Gastroesophageal sphincter (tissue), 4 donors: ENCODE data around the gene PPP1R1A. TPM values are rescaled to one million over a fixed set of nuclear protein-coding genes. Genes with fewer than 3 reads are reported as not detected.

Experiments
- ATAC-seq: fragments of 150-250 bp; one replicate; pipeline ENCODE4 v1.9.1; 2016; ENCODE audit warnings: mild to moderate bottlenecking, moderate library complexity
- H3K27ac ChIP-seq, 4 donors: fragments of 200-600 bp; sonication (generic) in 3 of 4; 1 replicate in 3 of 4; 2 replicates in 1 of 4; pipeline ENCODE4 v1.5.1; 2016 to 2019
- H3K27me3 ChIP-seq: fragments of 200-600 bp; sonication (generic); one replicate; pipeline ENCODE4 v1.5.1; 2019
- H3K36me3 ChIP-seq, 2 donors: fragments of 200-600 bp; sonication (generic); one replicate each; pipeline ENCODE4 v1.5.1; 2019; ENCODE audit warnings: control low read depth in 1 of 2
- H3K4me1 ChIP-seq, 3 donors: fragments of 200-600 bp; sonication (generic); 1 replicate in 2 of 3; 2 replicates in 1 of 3; pipeline ENCODE4 v1.5.1; 2016 to 2019; ENCODE audit warnings: control low read depth in 2 of 3
- H3K4me3 ChIP-seq, 2 donors: fragments of 200-600 bp; sonication (generic); one replicate each; pipeline ENCODE4 v1.5.1; 2019; ENCODE audit warnings: mild to moderate bottlenecking in 1 of 2, moderate library complexity in 1 of 2
- H3K9me3 ChIP-seq, 3 donors: fragments of 200-600 bp; sonication (generic); one replicate each; pipeline ENCODE4 v1.5.1; 2017 to 2019; ENCODE audit warnings: control low read depth in 2 of 3
- EP300 ChIP-seq: sonication (generic); formaldehyde crosslinking; IDR thresholded peaks from one replicate; pipeline ENCODE4 v1.6.1; 2017; ENCODE audit warnings: antibody characterized with exemption, mild to moderate bottlenecking
- POLR2A ChIP-seq, 2 donors: fragments of 450-650 bp; IDR thresholded peaks; one replicate each; pipeline ENCODE4 v1.6.1; 2017; ENCODE audit warnings: antibody characterized with exemption in 2 of 2, mild to moderate bottlenecking in 2 of 2, moderate library complexity in 1 of 2
- POLR2AphosphoS5 ChIP-seq: sonication (generic); formaldehyde crosslinking; IDR thresholded peaks from one replicate; pipeline ENCODE4 v1.6.1; 2017; ENCODE audit warnings: antibody characterized with exemption
- WGBS, 2 donors: methylation state at CpG; one replicate each; pipeline ENCODE4 v1.1.5; 2018; ENCODE audit warnings: low coverage in 1 of 2; 5-methylcytosine and 5-hydroxymethylcytosine counted together
- total RNA-seq, 4 donors: library from RNA; depleted of rRNA; stranded (reverse); fragments of >200 nt; gene quantifications; one replicate each; pipeline ENCODE4 v1.1.0, GENCODE V29; 2016
- TF ChIP-seq, protein P1 (sequence below), 4 experiments: fragments of 200-600 bp in 2 of 4; fragments of 450-650 bp in 2 of 4; sonication (generic) in 1 of 4; IDR thresholded peaks; one replicate each; pipeline ENCODE4 v1.5.1; 2017 to 2019; ENCODE audit warnings: antibody characterized with exemption in 4 of 4, mild to moderate bottlenecking in 2 of 4, moderate library complexity in 2 of 4

PPP1R1A gene
- total RNA-seq, 4 donors from 2014 or later, result 2.5 to 27.9 (median 18.0) TPM

DNA sequence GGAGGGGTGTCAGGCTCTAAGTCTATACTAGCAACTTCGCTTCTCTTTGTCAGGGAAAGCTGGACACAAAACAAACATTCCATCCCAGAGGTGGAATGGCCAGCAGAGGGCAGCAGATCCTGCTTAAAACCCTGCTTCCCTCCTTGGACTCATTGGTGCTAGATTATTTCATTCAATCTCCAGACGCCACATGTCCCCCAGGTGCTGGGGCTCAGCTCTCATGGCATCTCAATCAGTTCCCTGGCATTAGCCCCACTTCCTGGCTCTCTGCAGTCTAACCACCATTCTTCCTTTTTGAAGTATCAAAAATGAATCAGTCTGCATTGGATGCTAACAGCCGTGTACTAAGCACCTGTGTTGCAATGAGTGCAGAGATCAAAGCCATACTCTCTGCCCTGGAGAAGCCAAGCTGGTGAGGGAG is 8.1 kb upstream of the PPP1R1A start:
- Histone ChIP-seq H3K27me3 (peaks cover 5% of the 10 kb centered on the region), H3K9me3 (no peaks in the 10 kb centered on the region), H3K4me3 (no peak overlapping the region), H3K4me1 (peaks cover 0 to under 1% (median 0%) of the 10 kb centered on the region in 3 donors), H3K27ac (no peak overlapping the region), H3K36me3 (no peaks in the 10 kb centered on the region)
- 34 to 40% methylated on average over 2 to 3 of the region's 3 CpGs for WGBS, 2 donors
- ATAC-seq, result peak; percentile 75
- TF ChIP-seq POLR2A (IDR thresholded peaks at IDR 0.05), result no peak
- TF ChIP-seq, protein P1, sequence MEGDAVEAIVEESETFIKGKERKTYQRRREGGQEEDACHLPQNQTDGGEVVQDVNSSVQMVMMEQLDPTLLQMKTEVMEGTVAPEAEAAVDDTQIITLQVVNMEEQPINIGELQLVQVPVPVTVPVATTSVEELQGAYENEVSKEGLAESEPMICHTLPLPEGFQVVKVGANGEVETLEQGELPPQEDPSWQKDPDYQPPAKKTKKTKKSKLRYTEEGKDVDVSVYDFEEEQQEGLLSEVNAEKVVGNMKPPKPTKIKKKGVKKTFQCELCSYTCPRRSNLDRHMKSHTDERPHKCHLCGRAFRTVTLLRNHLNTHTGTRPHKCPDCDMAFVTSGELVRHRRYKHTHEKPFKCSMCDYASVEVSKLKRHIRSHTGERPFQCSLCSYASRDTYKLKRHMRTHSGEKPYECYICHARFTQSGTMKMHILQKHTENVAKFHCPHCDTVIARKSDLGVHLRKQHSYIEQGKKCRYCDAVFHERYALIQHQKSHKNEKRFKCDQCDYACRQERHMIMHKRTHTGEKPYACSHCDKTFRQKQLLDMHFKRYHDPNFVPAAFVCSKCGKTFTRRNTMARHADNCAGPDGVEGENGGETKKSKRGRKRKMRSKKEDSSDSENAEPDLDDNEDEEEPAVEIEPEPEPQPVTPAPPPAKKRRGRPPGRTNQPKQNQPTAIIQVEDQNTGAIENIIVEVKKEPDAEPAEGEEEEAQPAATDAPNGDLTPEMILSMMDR (IDR thresholded peaks at IDR 0.05), result peak in 3 of 4 experiments; percentile 65 to 80 (median 68)

DNA sequence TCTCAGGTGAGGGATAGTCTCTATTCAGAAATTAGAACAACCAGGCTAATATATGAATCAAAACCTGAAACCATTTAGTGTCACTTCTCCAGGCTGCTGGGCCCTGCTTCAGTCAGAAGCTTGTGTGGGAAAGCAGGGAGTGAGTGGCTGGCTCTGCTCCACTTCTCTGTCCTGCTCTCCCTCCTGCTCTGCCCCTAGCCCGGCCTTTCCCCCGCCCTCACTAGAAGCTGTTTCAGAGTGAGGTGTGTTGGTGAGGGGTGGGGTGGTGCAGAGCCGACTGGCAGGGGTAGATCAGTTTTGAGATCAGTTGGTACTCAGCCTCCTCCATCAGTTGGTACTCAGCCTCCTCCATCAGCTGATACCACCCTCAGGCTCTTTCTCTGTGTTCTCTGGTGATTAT is 7.0 kb upstream of the PPP1R1A start:
- no peak for ATAC-seq
- H3K4me1 ChIP-seq, result peaks cover 0 to 11% (median 0%) of the 10 kb centered on the region in 3 donors
- H3K4me3 ChIP-seq, result no peak overlapping the region
- 80% methylated on average over 2 of the region's 3 CpGs; no CpG with 5 or more reads in 1 of the 2 donors for WGBS, 2 donors
- H3K27ac ChIP-seq, result no peak overlapping the region
- peaks cover 5% of the 10 kb centered on the region for H3K27me3 ChIP-seq
- no peak for TF ChIP-seq POLR2A (IDR thresholded peaks at IDR 0.05)
- TF ChIP-seq, protein P1 (IDR thresholded peaks at IDR 0.05), result no peak
- TF ChIP-seq POLR2AphosphoS5, result no peak
- no peaks in the 10 kb centered on the region for H3K9me3 ChIP-seq
- no peaks in the 10 kb centered on the region for H3K36me3 ChIP-seq

DNA sequence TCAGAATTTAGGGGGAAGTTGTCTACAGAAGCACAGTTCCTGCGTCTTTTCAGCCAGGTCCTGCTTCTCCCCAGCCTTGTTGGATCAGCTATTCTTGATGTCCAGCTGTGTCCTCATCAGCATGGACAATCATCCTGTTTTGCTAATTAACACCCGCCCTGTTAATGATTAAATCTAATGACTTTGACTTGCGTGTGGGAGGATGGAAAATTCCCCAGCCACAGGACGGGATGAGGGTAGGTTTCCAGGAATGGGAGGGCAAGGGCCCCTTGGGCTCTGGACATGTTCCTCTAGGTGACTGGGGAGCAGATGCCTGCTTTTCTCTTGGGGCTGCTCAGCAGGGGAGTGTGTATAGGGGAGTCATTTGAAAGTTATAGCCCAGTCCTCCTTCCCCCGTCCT is 5.3 kb upstream of the PPP1R1A start:
- Histone ChIP-seq H3K4me3 (no peak overlapping the region), H3K27me3 (peaks cover 5% of the 10 kb centered on the region), H3K9me3 (no peaks in the 10 kb centered on the region), H3K36me3 (no peaks in the 10 kb centered on the region), H3K4me1 (peaks cover 0 to 28% (median 3%) of the 10 kb centered on the region in 3 donors), H3K27ac (no peak overlapping the region)
- 58 to 59% methylated on average over 2 to 4 of the region's 5 CpGs for WGBS, 2 donors
- TF ChIP-seq POLR2A (IDR thresholded peaks at IDR 0.05) (no peak), EP300 (no peak), POLR2AphosphoS5 (no peak)
- TF ChIP-seq, protein P1 (IDR thresholded peaks at IDR 0.05), result no peak
- ATAC-seq, result no peak

DNA sequence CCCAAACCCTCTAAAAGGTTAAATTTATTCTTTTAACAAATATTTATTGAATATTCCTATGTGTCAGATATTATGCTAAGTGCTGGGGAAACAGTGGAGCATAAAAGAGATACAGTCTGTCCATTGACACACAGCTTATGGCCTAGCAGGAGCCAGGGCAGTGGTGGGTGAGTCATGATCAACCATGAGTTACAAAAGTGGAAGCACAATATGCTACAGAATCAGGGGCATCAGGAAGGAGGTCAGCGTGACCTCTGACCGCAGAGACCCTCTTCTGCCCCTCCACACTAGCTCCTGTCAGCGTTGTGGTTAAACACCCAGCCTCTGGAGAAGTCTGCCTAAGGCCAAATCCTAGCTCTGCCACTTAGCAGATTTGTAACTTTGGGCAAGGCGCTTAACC is 4.7 kb upstream of the PPP1R1A start:
- no peak for TF ChIP-seq EP300
- TF ChIP-seq POLR2AphosphoS5, result no peak
- no peak for TF ChIP-seq POLR2A (IDR thresholded peaks at IDR 0.05)
- TF ChIP-seq, protein P1 (IDR thresholded peaks at IDR 0.05), result no peak
- Histone ChIP-seq H3K36me3 (no peaks in the 10 kb centered on the region), H3K4me1 (peaks cover 0 to 34% (median 6%) of the 10 kb centered on the region in 3 donors), H3K27ac (no peak overlapping the region), H3K4me3 (no peak overlapping the region), H3K9me3 (no peaks in the 10 kb centered on the region), H3K27me3 (peaks cover 11% of the 10 kb centered on the region)
- 62 to 95% methylated on average over 3 to 4 of the region's 4 CpGs for WGBS, 2 donors
- ATAC-seq, result no peak

DNA sequence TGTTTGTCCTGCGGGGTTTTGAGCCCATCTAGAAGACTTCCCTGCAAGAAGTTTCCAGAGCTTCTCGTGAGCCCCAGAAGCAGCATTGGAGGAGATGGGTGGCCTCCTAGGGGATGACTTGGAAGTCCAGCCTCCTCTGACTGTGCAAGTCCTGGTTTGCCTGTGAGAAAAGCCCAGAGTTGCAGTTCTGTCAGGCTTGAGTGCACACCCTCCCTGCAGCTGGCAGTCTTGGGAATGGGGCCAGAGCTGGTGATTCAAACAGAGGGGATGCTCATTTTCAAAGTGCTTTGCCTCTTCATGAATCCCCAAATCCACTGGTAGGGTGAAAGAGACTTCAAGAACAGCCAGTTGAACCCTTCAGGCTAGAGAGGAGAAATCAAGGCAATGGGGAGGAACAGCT is 3.9 kb upstream of the PPP1R1A start:
- H3K4me3 ChIP-seq, result no peak overlapping the region
- H3K27me3 ChIP-seq, result peaks cover 11% of the 10 kb centered on the region
- WGBS, 2 donors, result 80 to 100% methylated on average over 1 of the region's 2 CpGs
- H3K27ac ChIP-seq, result no peak overlapping the region
- no peak for TF ChIP-seq POLR2AphosphoS5
- TF ChIP-seq EP300, result no peak
- TF ChIP-seq, protein P1 (IDR thresholded peaks at IDR 0.05), result no peak
- no peak for TF ChIP-seq POLR2A (IDR thresholded peaks at IDR 0.05)
- no peaks in the 10 kb centered on the region for H3K36me3 ChIP-seq
- no peaks in the 10 kb centered on the region for H3K9me3 ChIP-seq
- no peak for ATAC-seq
- peaks cover 0 to 43% (median 13%) of the 10 kb centered on the region in 3 donors for H3K4me1 ChIP-seq
